Fibroblast of villous mesenchyme (primary cell): ENCODE data around the gene GJD3. TPM values are rescaled to one million over a fixed set of nuclear protein-coding genes. Genes with fewer than 3 reads are reported as not detected.

ENCODE experiments used
- DNase-seq: peaks from one replicate; pipeline ENCODE4 v3.0.0-alpha.2; 2010; ENCODE audit warnings: low read depth
- H3K4me3 ChIP-seq: 2 replicates; pipeline ENCODE4 v1.5.1; 2011; ENCODE audit warnings: low read depth, mild to moderate bottlenecking, low read length
- CTCF ChIP-seq: IDR thresholded peaks from 2 replicates; pipeline ENCODE4 v1.5.1; 2012; ENCODE audit warnings: low read depth, mild to moderate bottlenecking, low read length; ENCODE audit not compliant: insufficient read depth
- total RNA-seq: library from RNA; depleted of rRNA; stranded (reverse); fragments of >200 nt; gene quantifications from 2 replicates; pipeline ENCODE4 v1.2.3, GENCODE V29; 2012

Gene GJD3
- total RNA-seq, 1 donor = 2.2 TPM

- H3K4me3 ChIP-seq = no peak overlapping the region
- no peak for DNase-seq
- no peak for TF ChIP-seq CTCF
These were observed 13.7 kb downstream of the GJD3 start for GRCh38 chr17:40350689-40351358.

DNA sequence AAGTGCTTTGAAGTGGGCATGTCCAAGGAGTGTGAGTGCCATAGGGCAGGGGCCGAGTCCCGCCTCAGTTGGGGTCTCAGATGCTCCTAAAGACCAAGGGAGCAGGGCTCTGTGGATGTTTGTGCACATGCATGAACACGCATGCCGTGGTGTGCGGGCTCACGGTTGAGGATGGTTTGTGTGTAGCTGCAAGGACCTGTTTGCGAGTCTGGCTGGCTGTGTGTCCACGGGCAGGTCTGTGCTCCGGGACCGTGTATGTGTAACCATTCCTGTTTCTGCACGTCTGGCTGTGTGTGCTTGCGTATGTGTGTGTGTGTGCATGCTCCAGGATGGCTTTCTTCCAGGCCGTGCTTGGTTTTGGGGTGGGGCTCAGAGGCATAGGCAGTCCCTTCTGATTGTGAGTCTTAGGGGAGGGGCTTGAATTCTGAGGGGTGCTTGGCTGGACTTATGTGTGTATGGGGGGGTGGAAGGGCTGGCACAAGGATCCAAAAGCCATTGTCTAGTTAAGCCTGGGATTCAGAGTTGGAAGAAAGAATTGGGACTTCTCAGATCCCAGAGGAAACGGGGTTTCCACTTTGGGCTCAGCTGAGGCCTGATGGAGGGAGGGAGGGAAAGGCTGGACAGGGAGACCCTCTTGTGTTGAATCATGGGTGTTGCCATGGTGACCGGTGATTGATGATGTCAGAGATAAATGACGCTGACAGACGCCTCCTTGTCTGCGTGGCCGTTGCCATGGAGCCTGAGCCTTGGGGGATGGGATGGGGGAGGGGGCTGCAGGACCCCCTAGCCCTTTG is 14.4 kb downstream of the GJD3 start:
- TF ChIP-seq CTCF = no peak
- H3K4me3 ChIP-seq = no peak overlapping the region
- DNase-seq = no peak

GRCh38 chr17:40349477-40349894 is 15.1 kb downstream of the GJD3 start:
- TF ChIP-seq CTCF = no peak
- DNase-seq = no peak

GRCh38 chr17:40348562-40349476 is 15.7 kb downstream of the GJD3 start:
- no peak for TF ChIP-seq CTCF
- no peak for DNase-seq
- no peak overlapping the region for H3K4me3 ChIP-seq

More at GRCh38 chr17:40349477-40349894, 15.1 kb downstream of the GJD3 start:
- no peak overlapping the region for H3K4me3 ChIP-seq

DNA sequence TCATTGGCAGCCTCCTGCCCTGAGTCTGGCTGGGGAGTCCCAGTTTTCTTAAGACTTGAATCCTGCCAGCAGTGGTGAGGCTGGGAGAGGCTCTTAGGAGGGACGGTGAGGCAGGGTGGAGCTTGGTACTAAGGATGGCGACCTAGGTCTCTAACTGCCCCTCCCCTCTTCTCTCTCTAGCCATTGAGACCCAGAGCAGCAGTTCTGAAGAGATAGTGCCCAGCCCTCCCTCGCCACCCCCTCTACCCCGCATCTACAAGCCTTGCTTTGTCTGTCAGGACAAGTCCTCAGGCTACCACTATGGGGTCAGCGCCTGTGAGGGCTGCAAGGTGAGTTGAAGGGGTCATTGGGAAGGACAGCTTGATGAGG is 16.4 kb downstream of the GJD3 start:
- no peak for DNase-seq
- no peak overlapping the region for H3K4me3 ChIP-seq
- TF ChIP-seq CTCF = no peak

DNA sequence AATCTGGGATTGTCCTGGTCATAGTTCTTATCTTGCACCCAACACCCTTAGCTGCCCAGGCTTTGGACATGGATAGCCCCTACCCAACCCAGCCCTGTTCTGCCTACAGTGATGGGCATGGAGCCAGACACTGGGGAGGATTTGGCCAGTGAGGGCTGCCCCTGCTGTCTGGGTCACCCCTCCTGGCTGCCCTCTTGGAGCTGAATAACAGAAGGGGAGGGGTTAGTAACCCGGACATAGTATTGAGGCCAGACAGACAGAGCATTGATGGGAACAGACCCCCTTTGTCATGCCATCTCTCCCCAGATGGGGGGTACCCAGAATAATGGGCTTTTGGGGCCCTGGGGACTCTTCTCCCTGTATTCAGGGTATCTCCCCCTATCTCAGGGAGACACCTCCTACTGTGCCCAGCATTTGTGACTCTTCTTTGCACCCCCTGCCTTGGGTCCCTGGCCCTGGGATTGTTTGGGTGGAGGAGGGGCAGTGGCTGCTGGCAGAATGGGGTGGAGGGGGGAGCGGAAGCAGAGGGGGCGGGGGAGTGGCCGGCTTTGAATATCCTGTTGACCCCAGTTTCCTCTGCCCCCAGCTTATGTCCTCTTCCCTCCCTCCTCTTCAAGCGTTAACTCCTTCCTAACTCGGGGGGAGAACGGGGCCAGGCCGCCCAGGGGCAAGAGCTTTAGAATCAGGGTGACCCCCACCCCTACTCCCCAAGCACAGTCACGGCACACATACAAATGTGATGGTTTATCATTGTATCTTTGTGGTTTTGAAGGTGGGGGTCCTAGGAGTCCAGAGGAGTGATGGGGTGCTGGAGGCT is 17.0 kb downstream of the GJD3 start:
- TF ChIP-seq CTCF = no peak
- no peak for DNase-seq
- no peak overlapping the region for H3K4me3 ChIP-seq
